HepG2 (cell line): Measurements from ENCODE around the gene TSSK2. TPM values are rescaled to one million over a fixed set of nuclear protein-coding genes. Genes with fewer than 3 reads are reported as not detected.
A peak's percentile ranks its signal among the peaks of the same experiment; 100 is the strongest.

Experiments
- ESRRA ChIP-seq: sonication (generic); formaldehyde crosslinking; IDR thresholded peaks from 2 replicates; pipeline ENCODE4 v1.5.1; 2020; ENCODE audit warnings: mild to moderate bottlenecking, low read depth, missing genetic modification reagents
- JUN ChIP-seq: sonication (generic); formaldehyde crosslinking; IDR thresholded peaks from 2 replicates; pipeline ENCODE4 v1.4.0; 2020; ENCODE audit warnings: mild to moderate bottlenecking, missing genetic modification reagents
- NR1H2 ChIP-seq: sonication (generic); formaldehyde crosslinking; IDR thresholded peaks from 2 replicates; pipeline ENCODE4 v1.8.1; 2022; ENCODE audit warnings: low read depth, missing genetic modification reagents, borderline replicate concordance
- REPIN1 ChIP-seq: sonication (generic); formaldehyde crosslinking; IDR thresholded peaks from 2 replicates; pipeline ENCODE4 v1.8.0; 2022; ENCODE audit warnings: missing genetic modification reagents, low read depth, mild to moderate bottlenecking, borderline replicate concordance
- ZFAT ChIP-seq: sonication (generic); formaldehyde crosslinking; conservative IDR thresholded peaks from 2 replicates; pipeline ENCODE4 v1.8.1; 2023; ENCODE audit warnings: missing genetic modification reagents, inconsistent platforms
- polyA plus RNA-seq, 8 experiments: library from polyadenylated mRNA; depleted of rRNA in 3 of 8; stranded (reverse) in 7 of 8; unstranded in 1 of 8; fragments of >200 nt; fragmentation: Illumina TruSeq in 4 of 8; extraction: Trizol in 4 of 8; gene quantifications; 2 replicates each; pipeline versions ENCODE4 v1.2.1 to v1.2.3, GENCODE V29; 2011 to 2016; ENCODE audit warnings: low read depth in 4 of 8, missing spikeins in 1 of 8, mixed read lengths in 1 of 8; ENCODE audit not compliant: insufficient read depth in 1 of 8
- total RNA-seq, 5 experiments: library from RNA; depleted of rRNA; stranded (reverse); fragments of >200 nt; fragmentation: Illumina TruSeq; extraction: Trizol; gene quantifications; 2 replicates each; pipeline ENCODE4 v1.2.3, GENCODE V29; 2016; ENCODE audit warnings: low read depth in 1 of 5
- TF ChIP-seq, protein P1 (sequence below): sonication (generic); formaldehyde crosslinking; IDR thresholded peaks from 2 replicates; pipeline ENCODE4 v1.4.0; 2020; ENCODE audit warnings: mild to moderate bottlenecking, missing genetic modification reagents, borderline replicate concordance
- TF ChIP-seq, protein P2 (sequence below): IDR thresholded peaks from 2 replicates; pipeline ENCODE4 v1.6.1; 2012; ENCODE audit warnings: inconsistent platforms
- TF ChIP-seq, protein P3 (sequence below), 2 experiments: sonication (generic) in 1 of 2; formaldehyde crosslinking in 1 of 2; IDR thresholded peaks; 2 replicates each; pipeline versions ENCODE4 v1.6.1 to v1.9.0; 2014 to 2022; ENCODE audit warnings: antibody characterized with exemption in 1 of 2, borderline replicate concordance in 1 of 2, inconsistent platforms in 1 of 2, low read depth in 1 of 2, missing genetic modification reagents in 1 of 2
- TF ChIP-seq, protein P4 (sequence below), 2 experiments: IDR thresholded peaks; 2 replicates each; pipeline ENCODE4 v1.6.1; 2011 to 2012; ENCODE audit warnings: low read length in 2 of 2, borderline replicate concordance in 1 of 2, low read depth in 1 of 2, mild to moderate bottlenecking in 1 of 2, moderate library complexity in 1 of 2
- TF ChIP-seq, protein P5 (sequence below): sonication (generic); formaldehyde crosslinking; IDR thresholded peaks from 2 replicates; pipeline ENCODE4 v1.5.0; 2020; ENCODE audit warnings: mild to moderate bottlenecking, missing genetic modification reagents, moderate library complexity

Gene TSSK2
- total and polyA plus RNA-seq, 2 of the 13 experiments (the other 11 are each of a cell fraction or from before 2014, with no cell fraction given): not detected

DNA sequence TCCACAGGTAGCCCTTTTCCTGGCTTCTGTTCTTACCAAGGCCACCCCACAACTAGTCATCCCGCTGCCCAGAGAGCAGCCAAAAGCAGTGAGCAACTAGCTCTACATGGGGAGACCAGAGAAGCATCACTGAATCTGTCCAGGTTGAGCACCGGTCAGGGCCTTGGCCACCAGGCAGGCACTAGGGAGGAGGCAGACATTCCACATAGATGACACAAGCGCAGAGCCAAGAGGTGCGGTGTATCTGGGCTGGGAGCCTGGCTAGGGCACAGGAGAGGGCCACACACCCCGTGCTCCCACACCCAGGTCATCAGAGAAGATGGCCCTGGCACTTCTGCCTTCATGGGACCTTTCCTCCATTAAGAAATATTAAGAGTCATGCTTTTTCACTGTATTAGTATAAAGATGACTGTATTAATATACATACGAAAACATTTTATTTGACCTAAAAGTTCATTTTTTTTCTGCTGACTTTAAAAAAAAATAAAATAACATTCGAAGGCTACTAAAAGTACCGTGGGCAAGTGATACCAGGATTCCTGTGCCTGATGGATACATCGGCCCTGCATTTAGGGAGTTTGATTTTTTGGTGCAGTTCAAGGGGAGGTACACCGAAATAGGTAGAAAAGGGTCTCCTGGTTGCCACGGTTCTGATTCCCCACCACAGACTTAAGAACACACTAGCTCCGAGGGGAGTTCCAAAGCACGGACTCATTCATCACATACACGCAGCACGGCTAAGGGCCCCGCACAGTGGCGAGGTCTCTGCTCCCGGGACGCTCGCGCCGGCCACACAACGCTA, 10.1 kb upstream of the TSSK2 start (continued):
- TF ChIP-seq, protein P1, sequence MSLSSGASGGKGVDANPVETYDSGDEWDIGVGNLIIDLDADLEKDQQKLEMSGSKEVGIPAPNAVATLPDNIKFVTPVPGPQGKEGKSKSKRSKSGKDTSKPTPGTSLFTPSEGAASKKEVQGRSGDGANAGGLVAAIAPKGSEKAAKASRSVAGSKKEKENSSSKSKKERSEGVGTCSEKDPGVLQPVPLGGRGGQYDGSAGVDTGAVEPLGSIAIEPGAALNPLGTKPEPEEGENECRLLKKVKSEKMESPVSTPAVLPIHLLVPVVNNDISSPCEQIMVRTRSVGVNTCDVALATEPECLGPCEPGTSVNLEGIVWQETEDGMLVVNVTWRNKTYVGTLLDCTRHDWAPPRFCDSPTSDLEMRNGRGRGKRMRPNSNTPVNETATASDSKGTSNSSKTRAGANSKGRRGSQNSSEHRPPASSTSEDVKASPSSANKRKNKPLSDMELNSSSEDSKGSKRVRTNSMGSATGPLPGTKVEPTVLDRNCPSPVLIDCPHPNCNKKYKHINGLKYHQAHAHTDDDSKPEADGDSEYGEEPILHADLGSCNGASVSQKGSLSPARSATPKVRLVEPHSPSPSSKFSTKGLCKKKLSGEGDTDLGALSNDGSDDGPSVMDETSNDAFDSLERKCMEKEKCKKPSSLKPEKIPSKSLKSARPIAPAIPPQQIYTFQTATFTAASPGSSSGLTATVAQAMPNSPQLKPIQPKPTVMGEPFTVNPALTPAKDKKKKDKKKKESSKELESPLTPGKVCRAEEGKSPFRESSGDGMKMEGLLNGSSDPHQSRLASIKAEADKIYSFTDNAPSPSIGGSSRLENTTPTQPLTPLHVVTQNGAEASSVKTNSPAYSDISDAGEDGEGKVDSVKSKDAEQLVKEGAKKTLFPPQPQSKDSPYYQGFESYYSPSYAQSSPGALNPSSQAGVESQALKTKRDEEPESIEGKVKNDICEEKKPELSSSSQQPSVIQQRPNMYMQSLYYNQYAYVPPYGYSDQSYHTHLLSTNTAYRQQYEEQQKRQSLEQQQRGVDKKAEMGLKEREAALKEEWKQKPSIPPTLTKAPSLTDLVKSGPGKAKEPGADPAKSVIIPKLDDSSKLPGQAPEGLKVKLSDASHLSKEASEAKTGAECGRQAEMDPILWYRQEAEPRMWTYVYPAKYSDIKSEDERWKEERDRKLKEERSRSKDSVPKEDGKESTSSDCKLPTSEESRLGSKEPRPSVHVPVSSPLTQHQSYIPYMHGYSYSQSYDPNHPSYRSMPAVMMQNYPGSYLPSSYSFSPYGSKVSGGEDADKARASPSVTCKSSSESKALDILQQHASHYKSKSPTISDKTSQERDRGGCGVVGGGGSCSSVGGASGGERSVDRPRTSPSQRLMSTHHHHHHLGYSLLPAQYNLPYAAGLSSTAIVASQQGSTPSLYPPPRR (CRISPR knock-in tag): no peak
- TF ChIP-seq ZFAT (CRISPR knock-in tag) (no peak), JUN (peak; percentile 88), ESRRA (no peak), NR1H2 (no peak), REPIN1 (no peak)
- TF ChIP-seq, protein P2, sequence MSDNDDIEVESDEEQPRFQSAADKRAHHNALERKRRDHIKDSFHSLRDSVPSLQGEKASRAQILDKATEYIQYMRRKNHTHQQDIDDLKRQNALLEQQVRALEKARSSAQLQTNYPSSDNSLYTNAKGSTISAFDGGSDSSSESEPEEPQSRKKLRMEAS: no peak
- TF ChIP-seq, protein P3, sequence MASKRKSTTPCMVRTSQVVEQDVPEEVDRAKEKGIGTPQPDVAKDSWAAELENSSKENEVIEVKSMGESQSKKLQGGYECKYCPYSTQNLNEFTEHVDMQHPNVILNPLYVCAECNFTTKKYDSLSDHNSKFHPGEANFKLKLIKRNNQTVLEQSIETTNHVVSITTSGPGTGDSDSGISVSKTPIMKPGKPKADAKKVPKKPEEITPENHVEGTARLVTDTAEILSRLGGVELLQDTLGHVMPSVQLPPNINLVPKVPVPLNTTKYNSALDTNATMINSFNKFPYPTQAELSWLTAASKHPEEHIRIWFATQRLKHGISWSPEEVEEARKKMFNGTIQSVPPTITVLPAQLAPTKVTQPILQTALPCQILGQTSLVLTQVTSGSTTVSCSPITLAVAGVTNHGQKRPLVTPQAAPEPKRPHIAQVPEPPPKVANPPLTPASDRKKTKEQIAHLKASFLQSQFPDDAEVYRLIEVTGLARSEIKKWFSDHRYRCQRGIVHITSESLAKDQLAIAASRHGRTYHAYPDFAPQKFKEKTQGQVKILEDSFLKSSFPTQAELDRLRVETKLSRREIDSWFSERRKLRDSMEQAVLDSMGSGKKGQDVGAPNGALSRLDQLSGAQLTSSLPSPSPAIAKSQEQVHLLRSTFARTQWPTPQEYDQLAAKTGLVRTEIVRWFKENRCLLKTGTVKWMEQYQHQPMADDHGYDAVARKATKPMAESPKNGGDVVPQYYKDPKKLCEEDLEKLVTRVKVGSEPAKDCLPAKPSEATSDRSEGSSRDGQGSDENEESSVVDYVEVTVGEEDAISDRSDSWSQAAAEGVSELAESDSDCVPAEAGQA (IDR thresholded peaks at IDR 0.05; ENCODE audit: low read depth): no peak
- TF ChIP-seq, protein P3 (CRISPR knock-in tag; IDR thresholded peaks at IDR 0.05; ENCODE audit: borderline replicate concordance): no peak
- TF ChIP-seq, protein P4, sequence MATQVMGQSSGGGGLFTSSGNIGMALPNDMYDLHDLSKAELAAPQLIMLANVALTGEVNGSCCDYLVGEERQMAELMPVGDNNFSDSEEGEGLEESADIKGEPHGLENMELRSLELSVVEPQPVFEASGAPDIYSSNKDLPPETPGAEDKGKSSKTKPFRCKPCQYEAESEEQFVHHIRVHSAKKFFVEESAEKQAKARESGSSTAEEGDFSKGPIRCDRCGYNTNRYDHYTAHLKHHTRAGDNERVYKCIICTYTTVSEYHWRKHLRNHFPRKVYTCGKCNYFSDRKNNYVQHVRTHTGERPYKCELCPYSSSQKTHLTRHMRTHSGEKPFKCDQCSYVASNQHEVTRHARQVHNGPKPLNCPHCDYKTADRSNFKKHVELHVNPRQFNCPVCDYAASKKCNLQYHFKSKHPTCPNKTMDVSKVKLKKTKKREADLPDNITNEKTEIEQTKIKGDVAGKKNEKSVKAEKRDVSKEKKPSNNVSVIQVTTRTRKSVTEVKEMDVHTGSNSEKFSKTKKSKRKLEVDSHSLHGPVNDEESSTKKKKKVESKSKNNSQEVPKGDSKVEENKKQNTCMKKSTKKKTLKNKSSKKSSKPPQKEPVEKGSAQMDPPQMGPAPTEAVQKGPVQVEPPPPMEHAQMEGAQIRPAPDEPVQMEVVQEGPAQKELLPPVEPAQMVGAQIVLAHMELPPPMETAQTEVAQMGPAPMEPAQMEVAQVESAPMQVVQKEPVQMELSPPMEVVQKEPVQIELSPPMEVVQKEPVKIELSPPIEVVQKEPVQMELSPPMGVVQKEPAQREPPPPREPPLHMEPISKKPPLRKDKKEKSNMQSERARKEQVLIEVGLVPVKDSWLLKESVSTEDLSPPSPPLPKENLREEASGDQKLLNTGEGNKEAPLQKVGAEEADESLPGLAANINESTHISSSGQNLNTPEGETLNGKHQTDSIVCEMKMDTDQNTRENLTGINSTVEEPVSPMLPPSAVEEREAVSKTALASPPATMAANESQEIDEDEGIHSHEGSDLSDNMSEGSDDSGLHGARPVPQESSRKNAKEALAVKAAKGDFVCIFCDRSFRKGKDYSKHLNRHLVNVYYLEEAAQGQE (IDR thresholded peaks at IDR 0.05; ENCODE audit: borderline replicate concordance in 1 of 2, low read depth in 1 of 2, low read length in 2 of 2): no peak
- TF ChIP-seq, protein P5, sequence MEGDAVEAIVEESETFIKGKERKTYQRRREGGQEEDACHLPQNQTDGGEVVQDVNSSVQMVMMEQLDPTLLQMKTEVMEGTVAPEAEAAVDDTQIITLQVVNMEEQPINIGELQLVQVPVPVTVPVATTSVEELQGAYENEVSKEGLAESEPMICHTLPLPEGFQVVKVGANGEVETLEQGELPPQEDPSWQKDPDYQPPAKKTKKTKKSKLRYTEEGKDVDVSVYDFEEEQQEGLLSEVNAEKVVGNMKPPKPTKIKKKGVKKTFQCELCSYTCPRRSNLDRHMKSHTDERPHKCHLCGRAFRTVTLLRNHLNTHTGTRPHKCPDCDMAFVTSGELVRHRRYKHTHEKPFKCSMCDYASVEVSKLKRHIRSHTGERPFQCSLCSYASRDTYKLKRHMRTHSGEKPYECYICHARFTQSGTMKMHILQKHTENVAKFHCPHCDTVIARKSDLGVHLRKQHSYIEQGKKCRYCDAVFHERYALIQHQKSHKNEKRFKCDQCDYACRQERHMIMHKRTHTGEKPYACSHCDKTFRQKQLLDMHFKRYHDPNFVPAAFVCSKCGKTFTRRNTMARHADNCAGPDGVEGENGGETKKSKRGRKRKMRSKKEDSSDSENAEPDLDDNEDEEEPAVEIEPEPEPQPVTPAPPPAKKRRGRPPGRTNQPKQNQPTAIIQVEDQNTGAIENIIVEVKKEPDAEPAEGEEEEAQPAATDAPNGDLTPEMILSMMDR (CRISPR knock-in tag): no peak
